ENCODE data around the gene EEFSEC. TPM values are rescaled to one million over a fixed set of nuclear protein-coding genes. Genes with fewer than 3 reads are reported as not detected.

EEFSEC gene
- total RNA-seq, 1 donor from 2014 or later, result 19.3 TPM

DNA sequence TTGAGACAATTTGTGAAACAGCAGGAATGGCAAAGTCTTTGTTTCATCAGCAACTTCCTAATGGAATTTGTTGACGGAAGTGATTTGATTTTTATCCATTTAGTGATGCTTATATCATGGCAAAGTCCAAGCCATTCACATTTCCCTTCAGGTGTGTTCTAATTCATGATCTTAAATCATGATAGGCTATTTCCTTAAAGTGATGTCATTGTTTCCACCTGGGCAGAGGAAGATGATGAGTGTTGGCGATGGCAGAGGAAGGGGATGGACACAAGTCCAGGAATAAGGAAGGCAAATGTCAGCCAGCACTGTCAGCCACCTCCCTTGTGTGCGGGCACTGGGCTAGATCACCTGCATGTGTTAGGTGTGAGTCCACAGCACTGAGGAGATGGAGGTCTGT is 49.9 kb downstream of the EEFSEC start:
- intact Hi-C loops (cut with DNase I), result no loop called here
- no peak for DNase-seq (ENCODE audit: low spot score)

- no peak for DNase-seq (ENCODE audit: low spot score)
- intact Hi-C loops (cut with DNase I), result no loop called here
Measured at GRCh38 chr3:128205558-128206145, 52.4 kb downstream of the EEFSEC start.

DNA sequence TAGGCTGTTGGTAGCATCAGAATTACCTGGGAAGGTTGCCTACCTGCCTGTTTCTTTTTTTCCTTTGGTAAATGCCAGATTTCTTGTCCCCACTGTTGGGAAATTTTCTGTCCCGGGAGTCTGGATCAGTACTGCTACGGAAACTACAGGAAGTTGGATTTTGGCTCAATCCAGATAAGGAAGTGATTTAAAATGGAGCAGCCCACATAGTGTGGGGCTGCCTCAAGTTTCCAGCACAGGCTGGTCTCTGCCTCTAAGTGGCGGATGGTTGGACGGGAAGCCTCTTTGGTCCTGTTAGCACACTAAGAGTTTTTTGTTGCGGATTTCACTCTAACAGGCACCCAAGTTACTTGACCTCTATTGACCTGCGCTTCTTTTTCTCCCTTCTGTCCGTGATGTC is 54.7 kb downstream of the EEFSEC start:
- no peak for DNase-seq (ENCODE audit: low spot score)
- intact Hi-C loops (cut with DNase I), result no loop called here

DNA sequence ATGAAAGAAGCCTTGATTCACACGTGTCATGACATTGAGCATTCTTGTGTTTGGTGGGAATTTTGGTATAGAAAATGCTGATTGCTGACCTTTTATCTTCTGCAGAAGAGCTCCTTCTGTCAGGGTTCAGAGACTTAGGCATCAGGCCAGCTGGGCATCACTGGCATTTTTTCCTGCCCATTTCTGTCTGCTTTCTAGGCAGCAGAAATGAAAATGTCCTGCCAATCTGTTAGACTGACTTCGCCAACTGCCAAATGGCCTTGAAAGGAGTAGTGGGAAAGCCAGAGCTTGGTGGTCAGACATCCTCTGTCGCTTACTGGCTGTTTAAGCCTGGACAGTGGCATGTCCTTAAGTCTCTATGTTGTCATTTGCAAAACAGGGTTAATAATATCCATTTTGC is 57.4 kb downstream of the EEFSEC start:
- no peak for DNase-seq (ENCODE audit: low spot score)
- intact Hi-C loops (cut with DNase I), result no loop called here

DNA sequence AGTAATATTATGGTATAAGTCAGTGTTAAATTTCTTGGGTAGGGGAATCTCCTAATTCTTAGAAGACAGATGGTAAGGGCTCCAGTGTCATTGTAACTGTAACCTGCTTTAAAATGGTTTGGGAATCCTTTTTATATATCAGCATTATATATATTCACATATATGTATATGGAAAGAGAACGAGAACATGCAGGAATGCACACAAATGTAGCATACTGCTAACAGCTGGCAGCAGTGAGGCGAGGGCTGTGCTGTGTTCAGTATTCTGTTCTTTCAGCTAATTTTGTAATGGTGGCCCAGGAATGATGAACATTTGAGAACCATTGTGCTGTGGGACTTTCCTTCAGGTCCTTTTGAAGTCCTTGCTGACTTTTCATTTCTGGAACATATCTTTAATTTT is 60.8 kb downstream of the EEFSEC start:
- intact Hi-C loops (cut with DNase I), result no loop called here
- no peak for DNase-seq (ENCODE audit: low spot score)

- intact Hi-C loops (cut with DNase I), result no loop called here
- no peak for DNase-seq (ENCODE audit: low spot score)
Measured at GRCh38 chr3:128215290-128215689, 62.0 kb downstream of the EEFSEC start.

DNA sequence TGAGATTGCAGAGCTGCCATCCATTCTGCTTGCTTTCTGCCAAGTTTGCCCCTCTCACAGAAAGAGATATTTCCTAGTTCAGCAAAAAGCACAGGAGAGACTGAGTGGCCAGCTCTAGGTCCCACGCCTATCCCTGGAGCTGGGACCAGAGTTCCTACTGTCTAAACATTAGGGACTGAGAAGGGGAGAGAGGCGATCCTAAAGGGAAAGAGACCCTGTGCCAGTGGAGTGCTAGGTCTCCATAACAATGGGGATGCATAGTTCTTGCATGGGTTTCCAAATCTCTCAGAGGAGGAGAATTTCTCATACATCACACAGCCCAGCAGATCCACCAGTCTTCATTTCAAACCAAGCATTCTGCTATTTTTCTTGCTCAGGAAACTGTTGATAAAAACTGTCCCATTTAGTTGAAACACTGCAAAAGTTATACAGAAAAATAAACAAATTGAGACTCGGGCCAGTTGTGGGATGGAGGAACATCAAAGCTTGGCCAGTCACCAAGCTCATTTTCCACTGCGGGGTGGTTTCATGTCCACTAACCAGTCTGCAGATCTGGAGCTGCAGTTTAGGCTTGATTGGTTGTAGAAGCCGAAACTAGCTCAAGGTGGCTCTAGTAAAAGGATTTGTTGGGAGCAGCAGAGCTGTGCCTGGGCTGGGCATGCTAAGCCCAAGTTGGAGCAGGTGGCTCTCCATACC is 62.7 kb downstream of the EEFSEC start:
- intact Hi-C loops (cut with DNase I), result no loop called here
- no peak for DNase-seq (ENCODE audit: low spot score)

DNA sequence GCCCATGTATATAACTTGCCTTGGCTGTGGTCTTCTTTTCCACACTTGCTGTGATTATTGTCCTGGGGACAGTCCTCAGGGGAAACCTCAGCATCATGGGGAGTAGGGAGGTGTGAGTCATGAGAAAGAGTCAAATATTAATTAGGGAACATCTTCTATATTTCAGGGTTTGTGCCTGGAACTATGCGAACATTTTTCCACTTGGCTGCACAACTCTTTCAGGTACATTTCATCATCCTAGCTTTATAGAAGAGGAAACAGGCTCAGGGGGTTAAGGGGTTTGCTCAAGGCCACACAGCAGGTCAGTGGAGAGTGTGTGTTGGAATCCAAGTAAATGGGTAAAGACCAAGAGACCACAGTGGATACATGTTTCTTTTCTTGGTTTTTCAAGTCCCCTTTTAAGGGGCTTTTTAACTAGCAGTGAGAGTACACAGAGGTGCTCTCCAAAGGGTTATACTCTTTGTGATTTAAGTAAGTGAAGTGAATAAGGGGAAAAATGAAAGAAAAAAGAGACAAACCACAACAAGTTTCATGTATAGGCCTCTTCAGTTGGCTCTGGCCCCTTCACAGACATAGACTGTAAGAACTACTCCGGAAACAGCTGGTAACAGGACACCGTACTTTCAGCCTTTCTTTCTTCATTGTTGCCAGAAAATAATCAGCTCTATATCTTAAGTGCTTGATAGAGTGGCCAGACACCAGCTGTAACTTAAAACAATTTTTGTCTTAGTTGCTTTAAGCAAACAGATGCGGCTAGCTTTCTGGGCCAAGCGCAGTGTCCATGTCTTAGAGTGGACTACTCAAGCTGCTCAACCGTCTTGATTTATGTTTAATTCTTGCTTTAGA is 64.6 kb downstream of the EEFSEC start:
- intact Hi-C loops (cut with DNase I), result no loop called here
- DNase-seq (ENCODE audit: low spot score), result no peak

DNA sequence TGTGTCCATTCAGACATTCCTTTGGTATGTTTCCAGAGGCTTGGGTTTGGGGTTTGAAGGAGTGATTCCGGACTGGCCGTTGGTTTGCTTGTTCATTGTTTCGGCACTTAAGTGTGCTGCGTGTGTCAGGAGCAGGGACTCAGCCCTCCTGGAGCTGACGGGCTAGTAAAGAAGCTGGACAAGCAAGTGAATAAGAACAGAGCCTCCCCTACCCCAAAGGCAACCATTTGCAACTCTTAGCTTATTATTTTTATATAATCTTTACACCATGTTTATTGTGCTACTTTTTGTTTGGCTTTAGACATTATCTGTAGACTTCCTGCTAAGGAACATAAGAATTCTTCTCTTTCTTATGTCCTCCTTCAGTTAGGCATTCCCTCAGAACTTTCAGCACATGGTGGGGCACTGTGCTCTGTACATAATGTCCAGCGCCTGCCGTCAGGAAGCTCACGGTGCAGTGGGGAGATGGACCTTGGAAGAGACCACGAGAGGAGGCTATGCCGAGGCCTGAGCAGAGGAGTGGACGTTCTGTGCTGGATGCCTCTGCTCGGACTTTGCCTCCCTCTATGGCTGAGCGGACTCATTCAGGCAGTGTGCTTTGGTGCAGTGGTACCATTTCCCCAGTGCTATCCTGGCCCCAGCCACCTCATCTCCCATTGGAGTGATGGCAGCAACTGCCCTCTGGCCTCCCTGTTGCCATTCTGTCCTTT is 65.4 kb downstream of the EEFSEC start:
- DNase-seq (ENCODE audit: low spot score), result no peak
- intact Hi-C loops (cut with DNase I), result no loop called here

DNA sequence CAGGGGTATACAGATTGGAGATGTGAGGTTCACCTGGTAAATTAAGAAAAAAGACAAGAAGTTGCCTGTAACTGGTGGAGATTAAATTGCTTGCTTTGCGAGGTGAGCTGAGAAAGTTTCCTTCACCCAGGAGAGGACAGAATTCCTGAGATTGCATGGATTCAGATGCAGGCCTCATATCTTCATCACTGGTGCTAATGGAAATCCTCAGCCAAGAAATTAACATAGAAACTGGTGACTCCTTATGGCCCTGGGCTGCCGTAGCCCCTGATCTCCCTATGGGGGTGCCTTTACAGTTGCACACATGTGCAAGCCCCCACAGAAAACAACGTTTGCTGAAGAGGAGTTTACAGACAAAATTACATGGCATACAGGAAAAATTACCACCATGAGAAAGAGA is 68.0 kb downstream of the EEFSEC start:
- DNase-seq (ENCODE audit: low spot score), result no peak
- intact Hi-C loops (cut with DNase I), result no loop called here

DNA sequence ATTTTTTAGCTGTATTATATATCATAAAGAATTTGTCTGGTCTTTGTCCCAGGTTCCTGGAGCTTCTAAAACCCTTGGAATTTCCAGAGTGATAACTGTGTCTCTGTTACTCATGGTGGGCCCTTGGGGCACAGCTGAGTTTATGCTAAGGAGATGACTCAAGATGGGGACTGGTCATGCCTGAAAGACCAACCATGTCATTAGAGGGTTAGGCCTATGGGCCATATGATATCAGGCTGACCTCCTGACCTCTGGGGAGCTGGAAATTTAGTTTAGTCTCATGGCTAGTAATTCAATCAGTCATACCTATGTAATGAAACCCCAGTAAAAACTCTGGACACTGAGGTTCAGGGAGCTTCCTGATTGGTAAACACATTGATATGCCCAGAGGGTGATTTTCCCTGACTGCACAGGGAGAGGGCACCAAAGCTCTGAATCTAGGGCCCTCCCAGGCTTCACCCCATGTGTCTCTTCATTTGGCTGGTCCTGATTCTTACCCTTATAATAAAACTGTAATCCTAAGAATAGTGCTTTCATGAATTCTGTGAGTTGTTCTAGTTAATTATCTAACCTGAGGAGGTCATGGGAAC is 69.6 kb downstream of the EEFSEC start:
- intact Hi-C loops (cut with DNase I), result no loop called here
- DNase-seq (ENCODE audit: low spot score), result no peak

DNA sequence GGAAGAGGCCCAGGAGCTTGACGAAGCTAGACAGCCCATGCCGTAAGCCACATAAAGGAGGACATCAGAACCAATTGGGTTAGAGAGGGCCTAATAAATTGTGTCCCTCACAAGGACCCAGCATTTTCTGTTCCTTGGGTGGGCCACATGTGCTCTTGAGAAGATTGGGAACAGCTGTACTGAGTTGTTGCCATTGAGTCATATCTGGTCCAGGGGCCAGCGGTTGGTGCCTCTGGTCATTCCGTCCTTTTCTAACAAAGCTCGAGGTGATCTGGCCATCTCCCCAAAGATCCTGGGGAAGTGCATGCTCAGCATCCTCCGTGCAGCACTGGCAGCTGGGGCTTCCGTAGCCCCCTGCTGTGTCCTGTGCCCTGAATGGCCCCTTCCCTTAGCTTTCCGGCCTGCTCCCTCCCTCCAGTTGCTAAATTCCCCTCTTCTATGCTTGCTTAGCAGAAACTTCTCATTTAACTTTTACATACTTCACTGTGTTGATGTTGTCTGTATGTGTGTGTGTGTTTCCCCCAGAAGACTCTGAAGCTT is 73.0 kb downstream of the EEFSEC start:
- DNase-seq (ENCODE audit: low spot score), result no peak
- intact Hi-C loops (cut with DNase I), result loop anchor here (5.0 kb wide), 2 partner anchors 96 to 271 kb away; no protein-coding TSS in a partner anchor

DNA sequence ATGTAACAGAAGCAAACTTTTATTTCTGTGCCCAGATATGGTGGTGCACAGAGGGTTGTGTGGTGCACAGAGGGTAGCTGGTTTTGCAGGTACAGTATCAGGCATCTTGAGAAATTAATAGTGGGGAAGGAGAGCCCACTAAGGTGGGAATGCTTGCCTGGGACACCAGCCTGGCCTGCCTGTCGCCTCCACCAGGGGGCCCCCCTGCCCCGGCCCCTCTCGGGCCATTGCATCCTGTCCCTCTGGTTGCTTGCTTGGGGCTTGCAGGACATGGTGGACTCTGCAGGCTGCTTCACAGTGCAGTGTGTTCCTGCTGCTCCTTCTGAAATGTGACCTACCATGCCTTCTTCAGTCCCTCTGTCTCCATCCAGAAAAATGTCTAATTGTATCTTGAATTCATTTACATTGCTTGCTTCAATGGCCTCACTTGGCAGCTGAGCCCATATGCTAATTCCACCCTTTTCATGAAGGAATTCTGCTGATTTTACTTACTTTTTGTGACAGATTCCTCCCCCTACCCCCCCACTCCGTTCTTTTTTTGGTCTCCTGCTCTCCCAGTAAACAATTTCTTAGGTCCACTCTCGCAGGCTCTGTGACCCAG is 73.6 kb downstream of the EEFSEC start:
- DNase-seq (ENCODE audit: low spot score), result no peak
- intact Hi-C loops (cut with DNase I), result loop anchor here (5.0 kb wide), 2 partner anchors 95 to 270 kb away; no protein-coding TSS in a partner anchor

DNA sequence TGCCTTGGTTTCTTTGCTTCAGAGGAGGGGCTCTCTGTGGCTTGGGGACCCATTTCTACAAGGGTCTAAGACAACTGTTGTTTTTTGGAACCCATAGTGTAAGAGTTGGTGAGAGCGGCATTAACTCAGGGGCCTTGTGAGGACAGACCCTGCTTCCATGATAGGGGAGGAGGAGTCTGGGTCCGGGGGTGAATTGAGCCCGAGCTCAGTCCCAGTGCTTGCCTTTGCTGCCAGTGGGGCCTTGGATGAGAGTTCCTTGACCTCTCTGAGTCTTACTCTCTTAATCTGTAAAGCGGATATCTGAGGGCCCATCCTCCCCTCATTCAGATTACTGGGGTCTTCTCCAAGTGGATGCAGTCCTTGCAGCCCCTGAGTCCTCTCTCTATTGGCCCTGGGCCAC is 74.2 kb downstream of the EEFSEC start:
- intact Hi-C loops (cut with DNase I), result loop anchor here (5.0 kb wide), 2 partner anchors 95 to 270 kb away; no protein-coding TSS in a partner anchor
- no peak for DNase-seq (ENCODE audit: low spot score)

DNA sequence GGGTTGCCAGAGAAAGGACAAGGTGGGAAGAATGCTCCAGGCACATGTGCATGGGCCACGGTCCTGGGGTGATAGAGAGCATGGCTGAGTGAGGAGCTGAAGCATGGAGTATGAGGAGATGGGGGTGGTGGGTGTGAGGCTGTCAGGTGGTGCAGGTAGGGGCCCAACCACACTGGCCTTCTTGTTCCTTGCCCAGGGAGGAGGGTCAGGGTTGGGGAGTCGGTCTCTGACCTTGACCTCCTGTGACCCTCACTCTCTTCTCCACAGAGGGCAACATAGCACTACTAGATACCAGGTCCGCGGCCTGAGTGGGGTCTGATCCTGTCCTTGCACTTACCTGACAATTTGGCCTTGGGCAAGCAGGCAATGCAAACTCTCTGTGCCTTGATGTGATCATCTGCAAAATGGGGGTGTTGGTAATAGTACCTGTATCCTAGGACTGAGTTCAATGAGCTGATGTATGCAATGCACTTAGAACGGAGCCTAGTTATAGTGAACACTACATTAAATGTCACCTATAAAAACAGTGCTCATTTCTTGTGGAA is 75.2 kb downstream of the EEFSEC start:
- intact Hi-C loops (cut with DNase I), result loop anchor here (5.0 kb wide), 2 partner anchors 94 to 269 kb away; no protein-coding TSS in a partner anchor
- DNase-seq (ENCODE audit: low spot score), result no peak

DNA sequence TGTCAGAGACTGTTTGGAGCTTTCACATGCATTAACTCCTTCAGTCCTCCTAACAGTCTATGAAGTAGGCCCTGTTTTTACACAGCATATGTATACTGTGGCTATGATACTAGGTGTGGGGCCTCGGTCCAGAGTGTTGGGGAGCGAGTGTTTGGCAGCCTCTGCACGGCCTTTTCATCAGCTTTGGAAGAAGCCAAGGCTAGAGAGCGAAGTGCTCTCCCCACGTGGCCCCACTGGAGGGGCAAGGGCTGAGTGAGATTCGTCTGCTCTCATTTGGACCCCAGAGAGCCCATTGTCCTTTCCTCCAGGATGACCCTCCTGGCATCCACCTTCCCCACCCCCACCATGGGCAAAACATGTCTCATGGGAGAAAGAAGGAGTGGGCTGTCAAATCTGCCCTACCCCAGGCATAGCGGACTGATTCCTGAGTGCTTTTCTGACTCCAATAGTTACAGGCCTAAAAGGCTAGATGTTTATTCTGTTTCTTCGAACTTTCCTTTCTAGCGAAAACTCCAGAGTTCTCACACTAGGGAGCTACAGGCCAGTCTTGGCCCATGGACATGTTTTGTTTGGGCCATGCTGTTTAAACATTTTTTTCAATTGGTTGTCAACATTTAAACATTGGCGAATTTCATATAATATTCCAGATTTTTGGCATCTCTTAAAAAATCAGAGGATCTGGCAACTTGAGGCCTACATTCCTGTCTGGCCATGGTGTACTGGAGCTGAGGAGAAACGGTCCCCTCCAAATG is 76.0 kb downstream of the EEFSEC start:
- intact Hi-C loops (cut with DNase I), result loop anchor here (5.0 kb wide), 2 partner anchors 93 to 268 kb away; no protein-coding TSS in a partner anchor
- no peak for DNase-seq (ENCODE audit: low spot score)

GRCh38 chr3:128231606-128232005 is 78.3 kb downstream of the EEFSEC start:
- DNase-seq (ENCODE audit: low spot score), result no peak
- intact Hi-C loops (cut with DNase I), result no loop called here

Measured in cardiac septum (tissue), 1 donor.